Measurements from ENCODE around the gene TBC1D2. TPM values are rescaled to one million over a fixed set of nuclear protein-coding genes. Genes with fewer than 3 reads are reported as not detected.

TBC1D2 gene
- total and polyA plus RNA-seq, 2 of the 13 experiments (the other 11 are each of a cell fraction or from before 2014, with no cell fraction given): 2.0 to 2.8 TPM

DNA sequence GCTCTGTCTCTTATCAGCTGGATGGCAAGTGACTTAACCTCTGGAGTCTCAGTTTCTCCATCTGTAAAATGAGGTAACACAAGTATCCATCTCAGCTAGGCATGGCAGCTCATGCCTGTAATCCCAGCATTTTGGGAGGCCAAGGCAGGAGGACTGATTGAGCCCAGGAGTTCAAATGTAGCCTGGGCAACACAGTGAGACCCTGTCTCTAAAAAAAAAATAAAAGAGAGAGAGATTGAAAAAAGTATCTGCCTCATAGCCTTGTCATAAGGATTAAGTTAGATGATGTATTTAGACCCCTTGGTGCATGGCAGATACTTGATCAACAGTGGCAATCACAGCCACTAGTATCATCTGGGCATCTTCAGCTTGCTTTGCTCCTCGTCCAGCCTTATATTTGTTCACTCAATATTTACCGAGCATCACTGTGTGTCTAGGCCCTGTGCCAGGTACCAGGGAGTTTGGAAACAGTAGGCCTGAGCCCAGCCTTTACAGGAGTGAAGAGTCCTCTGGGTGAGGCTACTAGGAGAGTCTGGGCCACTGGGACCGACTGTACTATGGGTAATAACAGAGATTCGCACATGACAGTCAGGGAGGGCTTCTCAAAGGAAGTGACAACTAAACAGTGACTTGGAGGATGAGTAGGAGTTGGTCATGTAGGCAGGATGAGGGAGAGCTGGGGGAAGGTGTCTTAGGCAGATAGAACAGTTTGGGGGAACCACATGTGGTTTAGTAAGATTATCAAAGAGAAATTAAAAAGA, 97.2 kb downstream of the TBC1D2 start (continued):
- TF ChIP-seq, protein P1, sequence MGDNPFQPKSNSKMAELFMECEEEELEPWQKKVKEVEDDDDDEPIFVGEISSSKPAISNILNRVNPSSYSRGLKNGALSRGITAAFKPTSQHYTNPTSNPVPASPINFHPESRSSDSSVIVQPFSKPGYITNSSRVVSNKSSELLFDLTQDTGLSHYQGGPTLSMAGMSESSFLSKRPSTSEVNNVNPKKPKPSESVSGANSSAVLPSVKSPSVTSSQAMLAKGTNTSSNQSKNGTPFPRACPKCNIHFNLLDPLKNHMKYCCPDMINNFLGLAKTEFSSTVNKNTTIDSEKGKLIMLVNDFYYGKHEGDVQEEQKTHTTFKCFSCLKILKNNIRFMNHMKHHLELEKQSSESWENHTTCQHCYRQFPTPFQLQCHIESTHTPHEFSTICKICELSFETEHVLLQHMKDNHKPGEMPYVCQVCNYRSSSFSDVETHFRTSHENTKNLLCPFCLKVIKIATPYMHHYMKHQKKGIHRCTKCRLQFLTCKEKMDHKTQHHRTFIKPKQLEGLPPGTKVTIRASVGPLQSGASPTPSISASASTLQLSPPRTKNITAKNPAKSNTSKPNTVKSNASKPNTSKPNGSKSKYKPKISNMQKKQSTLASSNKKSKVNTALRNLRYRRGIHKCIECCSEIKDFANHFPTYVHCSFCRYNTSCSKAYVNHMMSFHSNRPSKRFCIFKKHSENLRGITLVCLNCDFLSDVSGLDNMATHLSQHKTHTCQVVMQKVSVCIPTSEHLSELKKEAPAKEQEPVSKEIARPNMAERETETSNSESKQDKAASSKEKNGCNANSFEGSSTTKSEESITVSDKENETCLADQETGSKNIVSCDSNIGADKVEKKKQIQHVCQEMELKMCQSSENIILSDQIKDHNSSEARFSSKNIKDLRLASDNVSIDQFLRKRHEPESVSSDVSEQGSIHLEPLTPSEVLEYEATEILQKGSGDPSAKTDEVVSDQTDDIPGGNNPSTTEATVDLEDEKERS (CRISPR knock-in tag; IDR thresholded peaks at IDR 0.05): peak; percentile 66; the same call in 1 of the 2 replicates
- TF ChIP-seq TGIF2 (CRISPR knock-in tag; IDR thresholded peaks at IDR 0.05) (no peak), HMG20A (CRISPR knock-in tag; IDR thresholded peaks at IDR 0.05; ENCODE audit: borderline replicate concordance) (peak; percentile 80), LRRFIP1 (CRISPR knock-in tag; conservative IDR thresholded peaks at IDR 0.05) (no peak), ZNF564 (CRISPR knock-in tag; IDR thresholded peaks at IDR 0.05) (no peak), ZNF556 (CRISPR knock-in tag; IDR thresholded peaks at IDR 0.05; ENCODE audit: borderline replicate concordance) (no peak), ZNF335 (CRISPR knock-in tag; IDR thresholded peaks at IDR 0.05) (0 out of 2 replicates have a peak, but pooled peaks have one; percentile 37), ZNF510 (CRISPR knock-in tag; IDR thresholded peaks at IDR 0.05; ENCODE audit: low read depth) (no peak), ATF3 (CRISPR knock-in tag; IDR thresholded peaks at IDR 0.05) (no peak), ZNF703 (CRISPR knock-in tag; IDR thresholded peaks at IDR 0.05; ENCODE audit: borderline replicate concordance) (no peak), AGO1 (IDR thresholded peaks at IDR 0.05; ENCODE audit: low read depth, low read length, poor library complexity, severe bottlenecking) (no peak), IRF2 (CRISPR knock-in tag; IDR thresholded peaks at IDR 0.05) (peak; percentile 59), CHCHD3 (CRISPR knock-in tag; IDR thresholded peaks at IDR 0.05) (no peak), SP4 (CRISPR knock-in tag; IDR thresholded peaks at IDR 0.05) (no peak)
- TF ChIP-seq, protein P2, sequence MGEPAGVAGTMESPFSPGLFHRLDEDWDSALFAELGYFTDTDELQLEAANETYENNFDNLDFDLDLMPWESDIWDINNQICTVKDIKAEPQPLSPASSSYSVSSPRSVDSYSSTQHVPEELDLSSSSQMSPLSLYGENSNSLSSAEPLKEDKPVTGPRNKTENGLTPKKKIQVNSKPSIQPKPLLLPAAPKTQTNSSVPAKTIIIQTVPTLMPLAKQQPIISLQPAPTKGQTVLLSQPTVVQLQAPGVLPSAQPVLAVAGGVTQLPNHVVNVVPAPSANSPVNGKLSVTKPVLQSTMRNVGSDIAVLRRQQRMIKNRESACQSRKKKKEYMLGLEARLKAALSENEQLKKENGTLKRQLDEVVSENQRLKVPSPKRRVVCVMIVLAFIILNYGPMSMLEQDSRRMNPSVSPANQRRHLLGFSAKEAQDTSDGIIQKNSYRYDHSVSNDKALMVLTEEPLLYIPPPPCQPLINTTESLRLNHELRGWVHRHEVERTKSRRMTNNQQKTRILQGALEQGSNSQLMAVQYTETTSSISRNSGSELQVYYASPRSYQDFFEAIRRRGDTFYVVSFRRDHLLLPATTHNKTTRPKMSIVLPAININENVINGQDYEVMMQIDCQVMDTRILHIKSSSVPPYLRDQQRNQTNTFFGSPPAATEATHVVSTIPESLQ (CRISPR knock-in tag; conservative IDR thresholded peaks at IDR 0.05): no peak

All from HepG2 (cell line).